ENCODE results near the gene IRS2. TPM values are rescaled to one million over a fixed set of nuclear protein-coding genes. Genes with fewer than 3 reads are reported as not detected.

IRS2 gene
- total and polyA plus RNA-seq, 2 of the 8 experiments (the other 6 are each of a cell fraction or from before 2014, with no cell fraction given) = 2.6 to 17.0 TPM

DNA sequence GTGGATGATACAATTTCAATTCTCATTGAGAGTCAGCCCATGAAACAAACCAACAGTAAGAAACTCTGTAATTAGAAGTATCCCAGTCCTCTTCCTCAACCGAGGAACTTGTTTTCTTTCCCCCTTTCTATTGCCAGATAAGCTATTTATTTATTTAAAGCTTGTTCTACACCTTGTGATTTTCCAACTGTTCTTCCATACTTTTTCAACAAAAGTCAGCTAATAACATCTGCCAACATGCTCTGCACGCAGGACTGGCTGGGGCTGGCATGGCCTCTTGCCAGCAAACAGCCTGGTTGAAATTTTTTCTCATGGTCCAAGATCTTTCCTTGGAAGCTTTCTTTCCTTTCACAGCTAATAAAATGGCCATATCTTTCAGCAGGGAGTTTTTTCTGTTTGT, 2.9 kb upstream of the IRS2 start:
- Histone ChIP-seq H3K4me1 (replicated peaks in 1 of 4; ENCODE audit: control insufficient read depth in 3 of 4, insufficient read depth in 4 of 4, low read length in 3 of 4) (peaks cover 0 to 9% (median 4%) of the 10 kb centered on the region in 4 experiments; a peak in 6 of 7 replicates), H3K4ac (replicated peaks; ENCODE audit: insufficient read length, low read depth, low read length) (no peak overlapping the region), H3K4me3 (ENCODE audit: extremely low read depth in 1 of 4, insufficient read depth in 2 of 4, low read depth in 3 of 4, low read length in 4 of 4) (no peak overlapping the region), H3K9ac (replicated peaks in 1 of 4; ENCODE audit: extremely low read depth in 1 of 4, low read depth in 3 of 4, low read length in 3 of 4) (no peak overlapping the region), H3K56ac (replicated peaks; ENCODE audit: insufficient read length, low read depth, low read length) (no peak overlapping the region), H4K91ac (replicated peaks; ENCODE audit: insufficient read length, low read length) (no peak overlapping the region), H3K27ac (ENCODE audit: low read depth, low read length) (no peak overlapping the region), H2BK15ac (ENCODE audit: low read length) (no peak overlapping the region), H3K4me2 (ENCODE audit: insufficient read depth in 1 of 2, low read depth in 2 of 2, low read length in 2 of 2) (no peak overlapping the region), H4K5ac (ENCODE audit: insufficient read length, low read depth, low read length) (no peak overlapping the region), H3K18ac (ENCODE audit: extremely low read depth, low read length) (no peak overlapping the region), H3K36me3 (ENCODE audit: control insufficient read depth in 2 of 4, insufficient read depth in 4 of 4, low read length in 3 of 4) (no peaks in the 10 kb centered on the region), H2BK20ac (ENCODE audit: low read length) (no peak overlapping the region), H3K79me2 (ENCODE audit: control insufficient read depth in 1 of 2, insufficient read depth in 2 of 2, low read length in 2 of 2) (no peaks in the 10 kb centered on the region), H3K79me1 (ENCODE audit: low read depth, low read length) (no peaks in the 10 kb centered on the region; the same call in 1 of the 2 replicates), H2AK5ac (ENCODE audit: low read depth, low read length) (no peak overlapping the region), H4K8ac (ENCODE audit: extremely low read depth, insufficient read depth, low read length) (no peak overlapping the region), H3K27me3 (replicated peaks in 1 of 4; ENCODE audit: control insufficient read depth in 3 of 4, extremely low read depth in 1 of 4, insufficient read depth in 3 of 4, low read length in 3 of 4) (no peaks in the 10 kb centered on the region; a peak in 2 of 7 replicates), H3K9me3 (ENCODE audit: insufficient read depth in 2 of 2, low read depth in 1 of 2, low read length in 1 of 2) (no peaks in the 10 kb centered on the region), H3K14ac (ENCODE audit: insufficient read length) (no peak overlapping the region), H3K23me2 (ENCODE audit: low read depth, low read length) (peaks cover 12% of the 10 kb centered on the region), H2BK12ac (ENCODE audit: low read depth, low read length) (no peak overlapping the region), H2BK5ac (ENCODE audit: low read depth, low read length) (no peak overlapping the region), H2BK120ac (replicated peaks; ENCODE audit: low read depth, low read length) (no peak overlapping the region), H2AFZ (ENCODE audit: low read length) (no peak overlapping the region), H4K20me1 (replicated peaks in 1 of 2; ENCODE audit: control insufficient read depth in 1 of 2, insufficient read depth in 2 of 2, low read length in 2 of 2) (peaks cover 2 to 4% of the 10 kb centered on the region in 2 experiments), H3K23ac (ENCODE audit: insufficient read length) (no peak overlapping the region)
- TF ChIP-seq TCF12 (IDR thresholded peaks at IDR 0.05; ENCODE audit: low read depth, low read length) = no peak
- TF ChIP-seq TBP (IDR thresholded peaks at IDR 0.05; ENCODE audit: low read depth, low read length) = no peak
- TF ChIP-seq, protein P1, sequence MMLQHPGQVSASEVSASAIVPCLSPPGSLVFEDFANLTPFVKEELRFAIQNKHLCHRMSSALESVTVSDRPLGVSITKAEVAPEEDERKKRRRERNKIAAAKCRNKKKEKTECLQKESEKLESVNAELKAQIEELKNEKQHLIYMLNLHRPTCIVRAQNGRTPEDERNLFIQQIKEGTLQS (IDR thresholded peaks at IDR 0.05; ENCODE audit: insufficient read depth, low read depth, low read length) = no peak
- no peak for TF ChIP-seq CREB1 (IDR thresholded peaks at IDR 0.05)
- TF ChIP-seq ASH2L (IDR thresholded peaks at IDR 0.05; ENCODE audit: low read length) = no peak
- TF ChIP-seq POLR2AphosphoS5 (IDR thresholded peaks at IDR 0.05; ENCODE audit: low read depth, low read length) = no peak
- TF ChIP-seq GTF2F1 (IDR thresholded peaks at IDR 0.05; ENCODE audit: borderline replicate concordance, low read depth, low read length) = no peak
- no peak for TF ChIP-seq POU5F1 (IDR thresholded peaks at IDR 0.05; ENCODE audit: low read depth, low read length)
- TF ChIP-seq SIX5 (IDR thresholded peaks at IDR 0.05; ENCODE audit: low read depth, low read length) = no peak
- TF ChIP-seq RBBP5 (IDR thresholded peaks at IDR 0.05; ENCODE audit: borderline replicate concordance, low read depth, low read length) = no peak
- no peak for TF ChIP-seq CEBPB (IDR thresholded peaks at IDR 0.05; ENCODE audit: low read depth, low read length)
- TF ChIP-seq SRF (IDR thresholded peaks at IDR 0.05; ENCODE audit: low read depth, low read length) = no peak
- POLR2A ChIA-PET (ENCODE audit: partially characterized antibody) = no interaction called here
- CTCF ChIA-PET (ENCODE audit: partially characterized antibody) = interaction anchor here (1.7 to 2.8 kb wide), 3 partner anchors 22 to 179 kb away, joined by 3 to 8 read pairs (median 6); no protein-coding TSS in a partner anchor
- DNase-seq (ENCODE audit: low read depth in 1 of 2, low spot score in 2 of 2) = no peak
- FAIRE-seq = no peak
- 89% methylated on average over 2 of the region's 2 CpGs; no CpG with 5 or more reads in 1 of the 2 experiments for WGBS, 2 experiments (ENCODE audit: extremely low coverage in 1 of 2, insufficient coverage in 1 of 2, insufficient read length in 1 of 2, insufficient replicate concordance in 2 of 2, low coverage in 1 of 2, low lambda C conversion rate in 2 of 2, missing lambda C conversion rate in 1 of 2)

Measured in H1 (cell line).